Activated T-helper 1 cell treated with anti-CD3 and anti-CD28 coated beads, Interleukin-12 subunit alpha, Interleukin-12 subunit beta, Interleukin-2, Interleukin-4 antibody, amounts not matched to agents 30 ng/mL and 10 ng/mL and 1 ng/mL, durations not matched to agents 14 hours and 24 hours and 36 hours (primary cell): Measurements from ENCODE around the gene SGO2. TPM values are rescaled to one million over a fixed set of nuclear protein-coding genes. Genes with fewer than 3 reads are reported as not detected.
"Not testable (repeated sequence)": the region's sequence is repeated elsewhere in the genome, so short reads cannot be mapped to it uniquely, and the experiment has no call there.

Experiments
- DNase-seq: peaks from one replicate; pipeline ENCODE4 v3.0.0; 2021; ENCODE audit warnings: low spot score
- H3K27ac Mint-ChIP-seq: one replicate; pipeline ENCODE4 v1.8.0; 2021; ENCODE audit warnings: mild to moderate bottlenecking, mixed read lengths
- H3K27me3 Mint-ChIP-seq: one replicate; pipeline ENCODE4 v1.8.0; 2022; ENCODE audit warnings: mild to moderate bottlenecking, moderate library complexity, mixed read lengths; ENCODE audit not compliant: insufficient read depth
- H3K36me3 Mint-ChIP-seq: one replicate; pipeline ENCODE4 v1.8.0; 2021; ENCODE audit warnings: low read depth, mixed read lengths
- H3K4me1 Mint-ChIP-seq: one replicate; pipeline ENCODE4 v1.8.0; 2021; ENCODE audit warnings: low read depth, mixed read lengths
- H3K4me3 Mint-ChIP-seq: one replicate; pipeline ENCODE4 v1.8.0; 2021; ENCODE audit warnings: mild to moderate bottlenecking, moderate library complexity, mixed read lengths
- H3K9me3 Mint-ChIP-seq: one replicate; pipeline ENCODE4 v1.8.0; 2021; ENCODE audit warnings: mixed read lengths
- intact Hi-C: fragments of 100-400 bp; cut with micrococcal nuclease; formaldehyde crosslinking; loops from one replicate; pipeline ENCODE4 v1.15.1; 2024
- total RNA-seq: library from RNA; stranded (reverse); gene quantifications from 2 replicates; pipeline ENCODE4 v1.2.3, GENCODE V29; 2022

The SGO2 gene
- total RNA-seq, 1 donor from 2014 or later, result 20.9 TPM

DNA sequence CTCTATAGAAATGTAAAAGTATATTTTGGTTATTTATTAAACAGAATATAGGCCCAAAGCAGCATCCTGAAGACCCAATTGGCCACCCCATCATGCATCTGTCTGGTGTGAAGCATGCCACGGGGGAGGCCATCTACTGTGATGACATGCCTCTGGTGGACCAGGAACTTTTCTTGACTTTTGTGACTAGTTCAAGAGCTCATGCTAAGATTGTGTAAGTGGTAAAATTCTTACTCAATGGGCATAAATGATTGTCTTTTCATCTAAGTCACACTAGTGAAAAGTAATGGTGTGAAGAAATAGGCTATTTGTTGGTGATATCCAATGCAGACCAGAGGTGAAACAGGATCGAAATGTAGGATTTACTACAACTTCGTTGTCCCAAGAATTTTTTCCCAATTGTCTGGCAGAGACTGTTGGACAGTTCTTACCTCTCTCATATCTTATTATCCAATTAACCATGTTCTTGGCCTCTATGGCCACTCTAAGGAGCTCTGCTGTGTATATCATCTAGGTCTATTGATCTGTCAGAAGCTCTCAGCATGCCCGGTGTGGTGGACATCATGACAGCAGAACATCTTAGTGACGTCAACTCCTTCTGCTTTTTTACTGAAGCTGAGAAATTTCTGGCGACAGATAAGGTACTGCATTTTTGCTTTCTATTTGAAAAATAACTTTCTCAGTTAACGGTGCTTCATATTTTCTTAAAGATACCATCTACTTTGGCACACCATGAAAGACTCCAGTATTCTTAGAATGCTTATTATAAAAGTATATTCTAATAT, 94.8 kb downstream of the SGO2 start:
- Mint-ChIP-seq H3K4me3 (no peak overlapping the region), H3K4me1 (peaks cover 5% of the 10 kb centered on the region)
- intact Hi-C loops, result no loop called here

DNA sequence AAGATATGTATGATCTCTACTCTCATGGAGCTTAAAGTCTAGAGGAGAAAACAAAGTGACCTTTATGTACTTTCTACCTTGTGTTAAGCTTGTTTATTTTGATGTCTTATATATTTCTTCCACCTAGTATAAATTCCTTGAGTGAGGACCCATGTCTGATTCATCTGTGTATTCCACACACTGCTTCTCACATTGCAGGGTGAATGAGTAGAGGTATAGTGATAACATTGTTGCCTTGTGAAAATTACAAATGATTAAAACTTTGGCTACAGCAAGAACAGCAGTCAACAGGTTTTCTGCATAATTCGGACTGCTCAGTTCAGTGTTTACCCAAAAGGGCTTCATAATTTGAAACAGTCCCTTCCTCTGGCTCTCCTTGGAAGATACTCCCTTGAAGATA, 96.1 kb downstream of the SGO2 start:
- Mint-ChIP-seq H3K4me3 (no peak overlapping the region), H3K27ac (no peak overlapping the region), H3K9me3 (no peaks in the 10 kb centered on the region), H3K36me3 (no peaks in the 10 kb centered on the region), H3K4me1 (peaks cover 2% of the 10 kb centered on the region), H3K27me3 (peaks cover 3% of the 10 kb centered on the region)
- DNase-seq, result no peak
- intact Hi-C loops, result no loop called here

More for the DNA sequence above, 94.8 kb downstream of the SGO2 start:
- Mint-ChIP-seq H3K36me3 (no peaks in the 10 kb centered on the region), H3K27me3 (peaks cover 3% of the 10 kb centered on the region), H3K9me3 (no peaks in the 10 kb centered on the region), H3K27ac (no peak overlapping the region)
- no peak for DNase-seq

DNA sequence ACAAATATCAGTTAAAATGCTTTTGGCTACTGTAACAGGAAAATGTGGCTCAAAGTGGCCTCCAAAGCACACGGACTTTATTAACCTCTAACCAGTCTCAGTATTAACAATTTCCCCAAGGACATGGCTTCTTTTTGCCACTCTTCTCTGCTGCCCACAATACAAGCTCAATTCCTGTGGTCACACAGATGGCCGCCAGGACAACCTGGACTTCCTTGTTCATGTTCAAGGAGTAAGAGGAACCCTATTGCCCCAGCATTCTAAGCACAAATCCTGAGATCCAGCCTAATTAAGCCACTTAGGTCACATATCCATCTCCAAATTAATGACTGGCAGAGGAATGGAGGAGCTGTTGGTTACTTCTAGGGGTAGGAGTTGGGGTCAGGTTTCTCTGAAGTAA, 98.0 kb downstream of the SGO2 start:
- no peaks in the 10 kb centered on the region for H3K4me1 Mint-ChIP-seq
- H3K4me3 Mint-ChIP-seq, result no peak overlapping the region
- no peaks in the 10 kb centered on the region for H3K9me3 Mint-ChIP-seq
- no peak overlapping the region for H3K27ac Mint-ChIP-seq
- no peak for DNase-seq
- no peaks in the 10 kb centered on the region for H3K36me3 Mint-ChIP-seq
- peaks cover 3% of the 10 kb centered on the region for H3K27me3 Mint-ChIP-seq
- intact Hi-C loops, result no loop called here

DNA sequence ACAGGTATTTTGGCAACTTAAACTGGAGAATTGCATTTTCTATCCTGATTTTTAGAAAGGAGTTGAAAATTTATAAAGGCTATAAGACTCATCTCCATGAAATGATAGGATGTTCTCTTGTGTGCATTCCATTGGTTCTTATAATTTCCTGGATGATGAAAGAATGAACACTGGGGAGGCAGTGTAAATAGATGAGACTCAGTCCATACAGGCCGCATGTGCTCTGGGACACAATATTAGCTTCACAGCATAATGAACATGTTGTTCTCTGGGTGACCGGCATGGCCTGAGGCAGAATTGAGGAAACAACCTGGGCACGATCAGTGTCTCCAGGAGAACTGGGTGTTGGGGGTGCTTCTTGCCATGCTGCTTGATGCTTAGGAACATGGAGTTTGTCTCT, 98.7 kb downstream of the SGO2 start:
- Mint-ChIP-seq H3K4me3 (no peak overlapping the region), H3K4me1 (no peaks in the 10 kb centered on the region), H3K9me3 (no peaks in the 10 kb centered on the region), H3K27ac (no peak overlapping the region), H3K27me3 (peaks cover 8% of the 10 kb centered on the region), H3K36me3 (no peaks in the 10 kb centered on the region)
- intact Hi-C loops, result no loop called here
- DNase-seq, result no peak

DNA sequence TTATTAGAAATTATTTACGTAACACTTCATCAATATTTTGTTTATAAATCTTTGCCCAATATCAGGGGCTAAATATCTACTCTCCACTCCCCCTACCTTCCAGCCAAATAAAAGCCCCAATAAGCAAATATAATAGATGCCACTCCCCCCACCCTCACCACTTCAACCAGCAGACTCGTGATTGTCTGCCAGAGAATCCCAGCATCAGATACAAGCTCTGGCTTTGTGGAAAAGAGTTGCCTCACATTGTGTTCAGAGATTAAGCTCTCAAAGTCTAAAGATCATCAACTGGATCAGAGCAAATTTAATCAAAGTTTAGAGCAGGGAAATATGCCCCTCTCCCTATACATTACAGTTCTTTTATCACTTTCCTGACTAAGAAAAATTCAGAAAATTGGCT, 99.3 kb downstream of the SGO2 start:
- DNase-seq, result no peak
- intact Hi-C loops, result no loop called here
- H3K36me3 Mint-ChIP-seq, result no peaks in the 10 kb centered on the region
- H3K4me3 Mint-ChIP-seq, result no peak overlapping the region
- H3K27me3 Mint-ChIP-seq, result peaks cover 11% of the 10 kb centered on the region
- no peaks in the 10 kb centered on the region for H3K9me3 Mint-ChIP-seq
- no peak overlapping the region for H3K27ac Mint-ChIP-seq
- H3K4me1 Mint-ChIP-seq, result no peaks in the 10 kb centered on the region

DNA sequence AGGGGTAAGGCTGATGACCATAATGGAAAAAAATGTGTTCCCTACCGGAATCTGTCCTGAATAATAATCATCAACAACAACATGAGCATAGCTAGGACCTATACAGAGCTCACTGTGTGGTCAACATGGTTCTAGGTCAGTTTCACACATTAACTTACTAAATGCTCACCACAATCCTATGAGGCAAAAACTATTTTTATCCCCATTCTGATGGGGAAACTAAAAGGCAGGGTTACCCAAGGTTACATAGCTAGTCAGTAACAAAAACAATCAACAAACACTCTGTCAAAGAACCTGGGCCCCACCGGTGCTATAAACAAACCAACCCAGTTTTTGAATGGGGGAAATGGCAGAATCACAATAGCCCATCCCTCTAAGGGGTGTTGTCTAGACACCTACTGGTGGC, 100.0 kb downstream of the SGO2 start:
- Mint-ChIP-seq H3K27me3 (peaks cover 16% of the 10 kb centered on the region), H3K36me3 (no peaks in the 10 kb centered on the region), H3K9me3 (no peaks in the 10 kb centered on the region), H3K4me3 (no peak overlapping the region), H3K27ac (no peak overlapping the region), H3K4me1 (no peaks in the 10 kb centered on the region)
- DNase-seq, result no peak
- intact Hi-C loops, result no loop called here

DNA sequence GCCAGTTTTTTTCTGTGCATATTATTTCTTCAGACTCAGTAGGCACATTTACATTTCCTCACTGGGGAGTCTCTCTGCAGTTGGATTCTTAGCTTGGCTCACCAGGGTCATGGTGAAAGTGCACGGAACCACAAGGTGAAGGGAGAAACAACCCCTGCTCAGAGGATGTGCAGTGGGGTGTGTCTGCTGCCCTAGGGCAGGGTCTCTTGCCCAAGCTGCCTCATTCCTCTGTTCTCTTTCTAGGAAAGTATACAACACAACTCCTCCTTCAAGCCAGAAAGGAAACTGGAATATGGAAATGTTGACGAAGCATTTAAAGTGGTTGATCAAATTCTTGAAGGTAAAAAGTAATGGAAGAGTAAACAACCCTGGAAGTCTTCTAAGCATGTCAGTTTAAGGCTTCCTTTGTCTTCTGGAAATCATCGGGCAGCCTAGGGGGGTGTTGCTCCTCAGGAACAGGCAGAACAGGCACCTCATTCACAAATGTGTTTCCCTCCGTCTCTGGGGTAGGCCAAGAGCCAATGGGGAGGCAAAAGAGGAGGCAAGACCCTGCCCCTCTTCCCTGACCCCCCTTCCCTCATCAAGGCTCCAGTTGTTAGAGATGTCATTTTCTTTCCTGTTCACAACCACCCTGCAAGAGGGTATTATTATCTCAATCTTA, 101.2 kb downstream of the SGO2 start:
- H3K36me3 Mint-ChIP-seq, result no peaks in the 10 kb centered on the region
- H3K27me3 Mint-ChIP-seq, result peaks cover 17% of the 10 kb centered on the region
- no peak for DNase-seq
- intact Hi-C loops, result no loop called here
- no peak overlapping the region for H3K27ac Mint-ChIP-seq
- H3K4me1 Mint-ChIP-seq, result no peaks in the 10 kb centered on the region
- no peak overlapping the region for H3K4me3 Mint-ChIP-seq
- H3K9me3 Mint-ChIP-seq, result no peaks in the 10 kb centered on the region

DNA sequence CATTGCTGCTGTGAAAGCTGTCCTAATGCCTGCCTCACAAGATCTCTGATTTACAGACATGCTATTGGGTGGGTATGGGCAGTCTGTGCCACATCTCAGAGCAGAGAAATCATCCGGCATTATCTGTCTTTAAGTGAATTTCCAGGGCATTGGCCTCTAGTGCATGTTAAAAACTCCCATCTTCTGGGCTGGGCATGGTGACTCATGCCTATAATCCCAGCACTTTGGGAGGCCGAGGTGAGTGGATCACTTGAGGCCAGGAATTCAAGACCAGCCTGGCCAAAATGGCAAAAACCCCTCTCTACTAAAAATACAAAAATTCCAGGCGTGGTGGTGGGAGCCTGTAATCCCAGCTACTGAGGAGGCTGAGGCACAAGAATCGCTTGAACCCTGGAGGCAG, 102.5 kb downstream of the SGO2 start:
- H3K27me3 Mint-ChIP-seq, result peaks cover 22% of the 10 kb centered on the region

DNA sequence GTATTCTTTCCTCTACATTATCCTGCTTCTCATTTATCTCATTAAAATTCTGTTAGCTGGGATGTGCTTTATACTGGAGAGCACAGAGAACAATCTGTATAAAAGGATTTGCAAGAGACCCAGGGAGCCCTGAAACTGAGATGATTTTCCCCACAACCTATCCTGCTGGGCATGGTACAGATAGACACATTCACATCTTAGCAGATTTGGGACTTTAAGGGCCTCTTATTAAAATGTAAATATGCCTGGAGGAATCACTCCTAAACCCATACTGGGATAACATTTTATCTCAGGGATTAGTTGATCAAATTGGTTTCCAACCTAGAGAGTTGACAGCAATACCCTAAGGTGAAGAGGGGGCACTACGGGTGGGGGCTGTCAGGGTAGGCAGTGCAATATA, 105.3 kb downstream of the SGO2 start:
- no peak overlapping the region for H3K4me3 Mint-ChIP-seq
- H3K9me3 Mint-ChIP-seq, result no peaks in the 10 kb centered on the region
- peaks cover 25% of the 10 kb centered on the region for H3K27me3 Mint-ChIP-seq
- no peak overlapping the region for H3K27ac Mint-ChIP-seq
- no peak for DNase-seq
- no peaks in the 10 kb centered on the region for H3K4me1 Mint-ChIP-seq
- intact Hi-C loops, result no loop called here
- H3K36me3 Mint-ChIP-seq, result no peaks in the 10 kb centered on the region

More for the DNA sequence above, 102.5 kb downstream of the SGO2 start:
- H3K9me3 Mint-ChIP-seq, H3K36me3 Mint-ChIP-seq, intact Hi-C loops, DNase-seq, H3K4me1 Mint-ChIP-seq, H3K27ac Mint-ChIP-seq, H3K4me3 Mint-ChIP-seq: not testable (repeated sequence)

Other genes with a start within 250 kb of the SGO2 start
- gene SPATS2L, start 219.5 kb upstream of the SGO2 start, total RNA-seq, result 35.1 and 38.0 TPM in 2 replicates
- gene KCTD18, start 16.1 kb upstream of the SGO2 start, total RNA-seq, result 14.5 and 15.8 TPM in 2 replicates
- gene AOX1, start 59.8 kb downstream of the SGO2 start, total RNA-seq, result 0.05 TPM in 1 of 2 replicates, not detected in the other